ENCODE results near the gene KIAA0825. TPM values are rescaled to one million over a fixed set of nuclear protein-coding genes. Genes with fewer than 3 reads are reported as not detected.
"Not testable (repeated sequence)": the region's sequence is repeated elsewhere in the genome, so short reads cannot be mapped to it uniquely, and the experiment has no call there.

The KIAA0825 gene
- polyA plus RNA-seq, 1 of the 3 experiments (the other 2 are of a cell fraction): 0.61 TPM

DNA sequence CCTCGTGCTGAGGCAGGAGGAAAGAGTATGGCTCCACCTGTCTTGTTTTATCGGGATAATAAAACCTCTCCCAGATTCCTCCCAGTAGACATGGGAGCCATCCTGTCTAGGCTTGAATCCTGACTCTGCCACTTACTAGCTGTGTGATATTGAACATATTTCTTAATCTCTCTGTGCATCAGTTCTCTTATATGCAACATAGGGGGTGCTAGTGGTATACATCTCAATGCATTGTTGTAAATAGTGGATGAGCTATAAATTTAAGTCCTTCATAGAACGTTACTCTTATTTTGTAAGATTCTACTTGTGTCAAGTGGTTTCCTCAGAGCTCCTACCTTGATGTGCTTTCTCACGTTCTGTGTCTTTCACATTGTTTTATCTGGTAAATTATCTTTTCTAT, 459.3 kb downstream of the KIAA0825 start (continued):
- TF ChIP-seq, protein P1, sequence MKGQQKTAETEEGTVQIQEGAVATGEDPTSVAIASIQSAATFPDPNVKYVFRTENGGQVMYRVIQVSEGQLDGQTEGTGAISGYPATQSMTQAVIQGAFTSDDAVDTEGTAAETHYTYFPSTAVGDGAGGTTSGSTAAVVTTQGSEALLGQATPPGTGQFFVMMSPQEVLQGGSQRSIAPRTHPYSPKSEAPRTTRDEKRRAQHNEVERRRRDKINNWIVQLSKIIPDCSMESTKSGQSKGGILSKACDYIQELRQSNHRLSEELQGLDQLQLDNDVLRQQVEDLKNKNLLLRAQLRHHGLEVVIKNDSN (IDR thresholded peaks at IDR 0.05; ENCODE audit: borderline replicate concordance, low read depth): no peak

DNA sequence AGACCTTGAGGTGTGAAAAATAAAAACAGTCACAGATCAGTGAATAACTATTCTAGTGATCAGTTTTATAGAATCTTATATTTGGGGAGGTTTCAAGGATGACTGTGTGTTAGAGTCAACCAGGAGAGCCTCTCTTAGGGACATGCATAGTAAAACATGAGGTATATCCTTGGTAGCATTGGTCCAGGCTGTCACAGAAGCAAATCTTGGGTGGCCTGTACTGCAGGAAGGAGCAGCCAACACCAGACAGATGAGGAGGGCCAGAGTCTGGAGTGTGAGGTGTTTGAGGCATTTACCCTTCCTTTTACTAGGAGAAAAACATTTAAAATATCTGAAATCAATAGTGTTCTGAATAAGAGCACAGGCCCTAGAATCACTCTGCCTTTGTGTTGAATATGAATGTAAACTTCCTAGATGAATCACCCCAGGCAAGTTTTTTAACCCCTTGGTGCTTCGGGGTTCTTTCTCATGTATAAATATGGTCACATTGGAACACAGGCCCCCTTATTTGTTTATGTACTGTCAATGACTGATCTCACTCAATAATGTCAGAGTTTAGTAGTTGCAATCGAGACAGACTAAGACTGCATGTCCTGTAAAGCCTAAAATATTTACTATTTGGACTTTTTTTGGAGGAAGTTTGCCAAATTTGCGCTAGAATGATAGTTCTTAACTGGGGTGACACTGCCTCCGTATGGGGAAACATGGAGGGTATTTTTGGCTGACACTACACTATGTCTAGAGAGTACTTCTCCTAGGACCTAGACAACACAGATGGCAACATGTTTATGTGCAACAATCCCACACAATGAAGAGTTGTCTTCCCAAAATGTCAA, 460.5 kb downstream of the KIAA0825 start:
- 84% methylated on average over 4 of the region's 4 CpGs for WGBS (ENCODE audit: low lambda C conversion rate)
- DNase-seq: no peak
- ChIA-PET POLR2A (no interaction called here), CTCF (interaction anchor here (0.7 kb wide), 2 partner anchors 135 to 535 kb away, joined by 3 read pairs; no protein-coding TSS in a partner anchor)
- Histone ChIP-seq H3K4me1 (ENCODE audit: control insufficient read depth in 1 of 2, insufficient read depth in 2 of 2, low read depth in 1 of 2, low read length in 1 of 2) (no peaks in the 10 kb centered on the region), H3K36me3 (replicated peaks in 1 of 2; ENCODE audit: control insufficient read depth in 1 of 2, insufficient read depth in 2 of 2, low read length in 1 of 2) (no peaks in the 10 kb centered on the region), H3K79me2 (ENCODE audit: insufficient read depth) (no peaks in the 10 kb centered on the region), H3K9ac (no peak overlapping the region), H4K20me1 (ENCODE audit: insufficient read depth) (no peaks in the 10 kb centered on the region), H3K27ac (ENCODE audit: low read depth in 2 of 2, low read length in 1 of 2) (no peak overlapping the region), H2AFZ (ENCODE audit: low read depth) (no peak overlapping the region), H3K9me2 (no peaks in the 10 kb centered on the region), H3K4me2 (no peak overlapping the region), H3F3A (replicated peaks; ENCODE audit: insufficient read depth) (no peaks in the 10 kb centered on the region), H3K9me3 (no peaks in the 10 kb centered on the region), H3K4me3 (ENCODE audit: low read depth in 2 of 2, low read length in 1 of 2) (no peak overlapping the region), H3K27me3 (ENCODE audit: insufficient read depth) (no peaks in the 10 kb centered on the region)
- TF ChIP-seq GABPA (IDR thresholded peaks at IDR 0.05; ENCODE audit: low read depth): no peak
- no peak for TF ChIP-seq SIN3A (IDR thresholded peaks at IDR 0.05; ENCODE audit: borderline replicate concordance, low read depth, low read length)

DNA sequence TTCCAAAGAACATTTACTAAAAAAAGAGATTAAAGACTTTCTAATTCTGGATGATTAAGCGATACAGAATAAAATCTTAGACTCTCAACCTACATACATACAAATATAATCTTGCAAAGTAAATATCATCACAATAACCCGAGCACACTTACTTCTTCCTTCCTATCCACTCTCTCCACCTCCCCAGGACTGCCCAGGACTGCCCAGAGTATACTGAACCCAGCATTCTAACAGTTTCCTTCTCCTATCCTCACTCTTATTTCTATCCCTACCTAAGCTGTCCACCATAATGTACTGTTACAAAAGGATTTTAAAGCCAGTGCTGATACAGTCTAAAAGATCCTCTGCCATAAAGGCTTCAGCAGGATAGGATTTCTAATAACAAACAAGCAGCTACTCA, 463.7 kb downstream of the KIAA0825 start:
- H3K79me2 ChIP-seq (ENCODE audit: insufficient read depth): no peaks in the 10 kb centered on the region
- ChIA-PET POLR2A (no interaction called here), CTCF (no interaction called here)
- no peak overlapping the region for H3K4me2 ChIP-seq
- H3K27me3 ChIP-seq (ENCODE audit: insufficient read depth): no peaks in the 10 kb centered on the region
- no peaks in the 10 kb centered on the region for H3K9me3 ChIP-seq
- H3K27ac ChIP-seq (ENCODE audit: low read depth in 2 of 2, low read length in 1 of 2): no peak overlapping the region
- no peaks in the 10 kb centered on the region for H3K9me2 ChIP-seq
- no peaks in the 10 kb centered on the region for H4K20me1 ChIP-seq (ENCODE audit: insufficient read depth)
- no peak overlapping the region for H3K9ac ChIP-seq
- no peaks in the 10 kb centered on the region for H3K36me3 ChIP-seq (replicated peaks in 1 of 2; ENCODE audit: control insufficient read depth in 1 of 2, insufficient read depth in 2 of 2, low read length in 1 of 2)
- no peak for DNase-seq
- no peaks in the 10 kb centered on the region for H3K4me1 ChIP-seq (ENCODE audit: control insufficient read depth in 1 of 2, insufficient read depth in 2 of 2, low read depth in 1 of 2, low read length in 1 of 2)
- H3K4me3 ChIP-seq (ENCODE audit: low read depth in 2 of 2, low read length in 1 of 2): no peak overlapping the region
- WGBS (ENCODE audit: low lambda C conversion rate): 74% methylated on average over 2 of the region's 2 CpGs
- no peaks in the 10 kb centered on the region for H3F3A ChIP-seq (replicated peaks; ENCODE audit: insufficient read depth)
- no peak for TF ChIP-seq POLR2AphosphoS5 (IDR thresholded peaks at IDR 0.05; ENCODE audit: low read depth, low read length)
- no peak for TF ChIP-seq TEAD4 (IDR thresholded peaks at IDR 0.05; ENCODE audit: borderline replicate concordance, insufficient read depth)
- no peak for TF ChIP-seq MXI1 (IDR thresholded peaks at IDR 0.05; ENCODE audit: low read depth, low read length)
- no peak overlapping the region for H2AFZ ChIP-seq (ENCODE audit: low read depth)

DNA sequence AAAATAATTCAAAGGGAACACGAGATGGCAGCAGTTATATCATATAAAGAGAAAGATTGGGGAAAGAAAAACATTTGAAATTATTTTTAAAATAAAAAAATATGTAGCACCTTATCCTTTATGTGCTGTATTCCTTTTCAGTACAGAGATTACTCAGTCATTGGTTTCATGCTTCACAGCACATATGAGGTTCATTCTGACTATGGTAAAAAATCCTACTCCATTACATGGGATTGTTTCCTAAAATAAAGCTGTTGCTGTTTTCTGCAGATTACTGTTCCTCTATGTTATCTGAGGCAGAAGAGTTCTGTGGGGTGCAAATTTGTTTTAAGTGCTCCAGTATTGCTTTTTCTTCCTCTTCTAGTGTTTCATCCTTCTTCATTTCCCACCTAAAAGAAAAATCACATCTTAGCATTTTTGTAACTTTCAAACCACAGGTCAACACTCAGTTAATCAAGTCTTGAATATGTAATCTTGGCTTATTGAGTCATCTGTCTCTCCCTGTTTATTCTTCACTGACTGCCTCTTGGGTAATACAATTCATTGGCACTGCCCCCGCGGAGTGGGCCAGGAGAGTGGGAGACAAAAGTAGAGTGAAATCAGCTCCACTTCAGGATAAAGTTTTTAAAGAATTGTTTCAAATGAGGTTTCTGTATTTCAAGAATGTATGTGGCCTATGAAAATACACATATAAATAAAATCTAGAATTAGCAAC, 464.5 kb downstream of the KIAA0825 start:
- H3F3A ChIP-seq (replicated peaks; ENCODE audit: insufficient read depth): no peaks in the 10 kb centered on the region
- no peaks in the 10 kb centered on the region for H3K79me2 ChIP-seq (ENCODE audit: insufficient read depth)
- no peak overlapping the region for H3K27ac ChIP-seq (ENCODE audit: low read depth in 2 of 2, low read length in 1 of 2)
- no peaks in the 10 kb centered on the region for H3K9me3 ChIP-seq
- no peaks in the 10 kb centered on the region for H3K4me1 ChIP-seq (ENCODE audit: control insufficient read depth in 1 of 2, insufficient read depth in 2 of 2, low read depth in 1 of 2, low read length in 1 of 2)
- no peaks in the 10 kb centered on the region for H3K27me3 ChIP-seq (ENCODE audit: insufficient read depth)
- H4K20me1 ChIP-seq (ENCODE audit: insufficient read depth): no peaks in the 10 kb centered on the region
- no peaks in the 10 kb centered on the region for H3K9me2 ChIP-seq
- H3K36me3 ChIP-seq (replicated peaks in 1 of 2; ENCODE audit: control insufficient read depth in 1 of 2, insufficient read depth in 2 of 2, low read length in 1 of 2): no peaks in the 10 kb centered on the region
- H2AFZ ChIP-seq (ENCODE audit: low read depth): no peak overlapping the region
- 73% methylated on average over 3 of the region's 3 CpGs for WGBS (ENCODE audit: low lambda C conversion rate)
- POLR2A ChIA-PET: no interaction called here
- TF ChIP-seq SMC3 (IDR thresholded peaks at IDR 0.05; ENCODE audit: low read depth, low read length) (no peak), RAD21 (IDR thresholded peaks at IDR 0.05; ENCODE audit: low read length) (no peak), TEAD4 (IDR thresholded peaks at IDR 0.05; ENCODE audit: borderline replicate concordance, insufficient read depth) (no peak), FOXM1 (IDR thresholded peaks at IDR 0.05; ENCODE audit: low read depth) (no peak)
- TF ChIP-seq, protein P1 (IDR thresholded peaks at IDR 0.05; ENCODE audit: borderline replicate concordance, low read depth): no peak
- TF ChIP-seq, protein P2, sequence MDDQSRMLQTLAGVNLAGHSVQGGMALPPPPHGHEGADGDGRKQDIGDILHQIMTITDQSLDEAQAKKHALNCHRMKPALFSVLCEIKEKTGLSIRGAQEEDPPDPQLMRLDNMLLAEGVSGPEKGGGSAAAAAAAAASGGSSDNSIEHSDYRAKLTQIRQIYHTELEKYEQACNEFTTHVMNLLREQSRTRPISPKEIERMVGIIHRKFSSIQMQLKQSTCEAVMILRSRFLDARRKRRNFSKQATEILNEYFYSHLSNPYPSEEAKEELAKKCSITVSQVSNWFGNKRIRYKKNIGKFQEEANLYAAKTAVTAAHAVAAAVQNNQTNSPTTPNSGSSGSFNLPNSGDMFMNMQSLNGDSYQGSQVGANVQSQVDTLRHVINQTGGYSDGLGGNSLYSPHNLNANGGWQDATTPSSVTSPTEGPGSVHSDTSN (IDR thresholded peaks at IDR 0.05): no peak
- CTCF ChIA-PET: no interaction called here
- DNase-seq: no peak
- H3K9ac ChIP-seq: no peak overlapping the region
- H3K4me2 ChIP-seq: no peak overlapping the region
- no peak overlapping the region for H3K4me3 ChIP-seq (ENCODE audit: low read depth in 2 of 2, low read length in 1 of 2)

DNA sequence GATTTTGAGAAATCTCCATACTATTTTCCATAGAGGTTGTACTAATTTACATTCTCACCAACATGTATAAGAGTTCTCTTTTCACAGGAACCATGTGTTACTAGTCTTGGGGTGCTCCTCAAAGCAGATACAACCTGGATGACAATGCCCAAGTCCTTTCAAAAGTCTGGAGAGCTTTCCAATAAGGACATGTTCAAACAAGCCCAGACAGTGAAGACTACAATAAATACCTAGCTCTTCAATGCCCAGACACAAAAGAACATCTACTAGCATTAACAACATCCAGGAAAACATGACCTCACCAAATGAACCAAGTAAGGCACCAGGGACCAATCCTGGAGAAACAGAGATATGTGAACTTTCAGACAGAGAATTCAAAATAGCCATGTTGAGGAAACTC, 474.8 kb downstream of the KIAA0825 start:
- H3F3A ChIP-seq (replicated peaks; ENCODE audit: insufficient read depth); H3K4me2 ChIP-seq; H4K20me1 ChIP-seq (ENCODE audit: insufficient read depth); H2AFZ ChIP-seq (ENCODE audit: low read depth); H3K27me3 ChIP-seq (ENCODE audit: insufficient read depth); H3K9ac ChIP-seq; H3K4me1 ChIP-seq (ENCODE audit: control insufficient read depth in 1 of 2, insufficient read depth in 2 of 2, low read depth in 1 of 2, low read length in 1 of 2); H3K27ac ChIP-seq (ENCODE audit: low read depth in 2 of 2, low read length in 1 of 2); H3K36me3 ChIP-seq (replicated peaks in 1 of 2; ENCODE audit: control insufficient read depth in 1 of 2, insufficient read depth in 2 of 2, low read length in 1 of 2); H3K79me2 ChIP-seq (ENCODE audit: insufficient read depth); CTCF ChIA-PET; H3K4me3 ChIP-seq (ENCODE audit: low read depth in 2 of 2, low read length in 1 of 2); H3K9me2 ChIP-seq; DNase-seq; POLR2A ChIA-PET; H3K9me3 ChIP-seq: not testable (repeated sequence)
